Ovary (tissue), 3 donors: Measurements from ENCODE around the gene SLC16A3.

Experiments used
- CTCF ChIP-seq, 3 donors: fragments of 450-650 bp in 2 of 3; fragments of 200-600 bp in 1 of 3; IDR thresholded peaks; one replicate each; pipeline versions ENCODE4 v1.5.1 to v1.8.0; 2016 to 2022; ENCODE audit warnings: antibody characterized with exemption in 3 of 3, mild to moderate bottlenecking in 1 of 3
- EP300 ChIP-seq: sonication (generic); formaldehyde crosslinking; IDR thresholded peaks from one replicate; pipeline ENCODE4 v1.6.1; 2017; ENCODE audit warnings: antibody characterized with exemption
- POLR2A ChIP-seq: fragments of 450-650 bp; IDR thresholded peaks from one replicate; pipeline ENCODE4 v1.6.1; 2017; ENCODE audit warnings: antibody characterized with exemption, mild to moderate bottlenecking, moderate library complexity
- donor health status: DM: no; HTN: no; CAD: no.

GRCh38 chr17:82275326-82275725 is 46.5 kb downstream of the SLC16A3 start:
- TF ChIP-seq CTCF (IDR thresholded peaks at IDR 0.05), result no peak
- TF ChIP-seq POLR2A, result no peak
- TF ChIP-seq EP300, result no peak
